ENCODE data around the gene GPC1. TPM values are rescaled to one million over a fixed set of nuclear protein-coding genes. Genes with fewer than 3 reads are reported as not detected.

The GPC1 gene
- polyA plus RNA-seq, 6 donors from 2014 or later: 0.12 to 0.47 (median 0.36) TPM; not detected in 1

Other genes starting within 250 kb of the GPC1 start
- gene ANKMY1, start 122.3 kb downstream of the GPC1 start, polyA plus RNA-seq (ENCODE audit: low read depth in 6 of 6): 10 to 100 TPM in 2 of 6 donors, 1 to 10 TPM in 4; 5.8 to 21.1 (median 8.9) TPM
- 10 to 100 TPM; 20.5 to 39.0 (median 24.7) TPM for gene DUSP28, start 124.7 kb downstream of the GPC1 start, polyA plus RNA-seq (ENCODE audit: low read depth in 6 of 6)
- gene RNPEPL1, start 132.8 kb downstream of the GPC1 start, polyA plus RNA-seq (ENCODE audit: low read depth in 6 of 6): 10 to 100 TPM; 15.6 to 44.3 (median 28.3) TPM
- 10 to 100 TPM in 1 of 6 donors, 1 to 10 TPM in 5; 1.4 to 19.0 (median 7.5) TPM for gene CAPN10, start 151.1 kb downstream of the GPC1 start, polyA plus RNA-seq (ENCODE audit: low read depth in 6 of 6)
- gene GPR35, start 189.8 kb downstream of the GPC1 start, polyA plus RNA-seq (ENCODE audit: low read depth in 6 of 6): 1 to 10 TPM in 2 of 6 donors, under 1 TPM in 3, not detected in 1; 0.54 to 2.9 (median 0.82) TPM
- not detected for gene AQP12B, start 247.2 kb downstream of the GPC1 start, polyA plus RNA-seq (ENCODE audit: low read depth in 6 of 6)